ENCODE results near the gene C1R. TPM values are rescaled to one million over a fixed set of nuclear protein-coding genes. Genes with fewer than 3 reads are reported as not detected.

C1R gene
- total RNA-seq, 1 experiment from 2014 or later, result 3.5 TPM

- no peak for DNase-seq (ENCODE audit: extremely low read depth, low read depth)
These were observed 8.0 kb upstream of the C1R start for GRCh38 chr12:7100239-7100638.

GRCh38 chr12:7099290-7099996, 7.2 kb upstream of the C1R start:
- DNase-seq (ENCODE audit: extremely low read depth, low read depth), result no peak

GRCh38 chr12:7096979-7097378, 4.7 kb upstream of the C1R start:
- DNase-seq (ENCODE audit: extremely low read depth, low read depth), result no peak

GRCh38 chr12:7096006-7096932, 4.0 kb upstream of the C1R start:
- no peak for DNase-seq (ENCODE audit: extremely low read depth, low read depth)

GRCh38 chr12:7093892-7094291, 1.6 kb upstream of the C1R start:
- DNase-seq (ENCODE audit: extremely low read depth, low read depth), result no peak

GRCh38 chr12:7093486-7093885, 1.2 kb upstream of the C1R start:
- DNase-seq (ENCODE audit: extremely low read depth, low read depth), result no peak

- no peak for DNase-seq (ENCODE audit: extremely low read depth, low read depth)
These were observed 778 bp upstream of the C1R start for GRCh38 chr12:7092986-7093460.

GRCh38 chr12:7091660-7092228, 501 bp downstream of the C1R start:
- no peak for DNase-seq (ENCODE audit: extremely low read depth, low read depth)

- DNase-seq (ENCODE audit: extremely low read depth, low read depth), result no peak
These were observed 1.1 kb downstream of the C1R start for GRCh38 chr12:7091171-7091570.

GRCh38 chr12:7090222-7090998, 1.8 kb downstream of the C1R start:
- no peak for DNase-seq (ENCODE audit: extremely low read depth, low read depth)

GRCh38 chr12:7089196-7089871, 2.9 kb downstream of the C1R start:
- no peak for DNase-seq (ENCODE audit: extremely low read depth, low read depth)

GRCh38 chr12:7083125-7083524, 9.1 kb downstream of the C1R start:
- no peak for DNase-seq (ENCODE audit: extremely low read depth, low read depth)

- no peak for DNase-seq (ENCODE audit: extremely low read depth, low read depth)
These were observed 11.2 kb downstream of the C1R start for GRCh38 chr12:7081037-7081436.

- no peak for DNase-seq (ENCODE audit: extremely low read depth, low read depth)
These were observed 12.5 kb downstream of the C1R start for GRCh38 chr12:7079826-7080125.

GRCh38 chr12:7078163-7078562, 14.1 kb downstream of the C1R start:
- no peak for DNase-seq (ENCODE audit: extremely low read depth, low read depth)

- no peak for DNase-seq (ENCODE audit: extremely low read depth, low read depth)
These were observed 15.8 kb downstream of the C1R start for GRCh38 chr12:7076493-7076892.

- DNase-seq (ENCODE audit: extremely low read depth, low read depth), result no peak
These were observed 16.3 kb downstream of the C1R start for GRCh38 chr12:7075939-7076338.

- DNase-seq (ENCODE audit: extremely low read depth, low read depth), result no peak
These were observed 16.7 kb downstream of the C1R start for GRCh38 chr12:7075518-7075917.

- DNase-seq (ENCODE audit: extremely low read depth, low read depth), result no peak
These were observed 18.3 kb downstream of the C1R start for GRCh38 chr12:7073946-7074345.

- no peak for DNase-seq (ENCODE audit: extremely low read depth, low read depth)
These were observed 19.7 kb downstream of the C1R start for GRCh38 chr12:7072554-7072953.
